GM21515 (cell line): ENCODE measurements around the gene APRT.

ENCODE experiments used
- ATAC-seq: cut with Tn5 transposase; IDR thresholded peaks from one replicate; pipeline ENCODE4 v1.9.1; 2021; ENCODE audit not compliant: unreplicated experiment

APRT gene

DNA sequence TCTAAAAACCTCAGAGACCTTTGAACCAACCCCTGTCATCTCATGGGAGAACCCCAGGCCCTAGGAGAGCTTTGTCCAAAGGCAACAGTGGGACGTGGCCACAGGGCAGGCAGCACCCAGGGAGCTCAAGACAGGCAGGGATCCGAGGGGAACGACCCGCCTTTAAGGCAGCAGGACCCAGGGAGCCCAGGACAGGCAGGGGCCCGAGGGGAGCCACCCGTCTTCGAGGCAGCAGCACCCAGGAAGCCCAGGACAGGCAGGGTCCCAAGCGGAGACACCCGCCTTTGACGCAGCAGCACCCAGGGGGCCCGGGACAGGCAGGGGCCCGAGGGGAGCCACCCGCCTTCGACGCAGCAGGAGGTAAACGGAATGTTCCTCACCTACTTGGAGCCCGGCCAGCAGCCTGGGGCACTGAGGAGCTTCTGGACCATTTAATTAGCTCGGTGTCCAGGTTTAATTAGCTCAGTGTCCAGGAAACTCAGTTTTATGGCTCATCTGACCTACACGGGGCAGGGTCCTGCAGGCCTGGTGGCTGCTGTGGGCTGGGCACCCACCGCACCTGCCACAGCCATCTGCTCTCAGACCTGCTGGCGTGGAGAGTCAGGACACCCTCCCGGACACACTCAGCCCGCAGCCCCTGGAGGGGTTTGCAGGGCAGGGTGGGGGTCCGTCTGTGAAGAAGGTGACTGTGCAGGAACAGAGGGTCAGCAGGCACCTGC lies 51.1 kb downstream of the APRT start:
- no peak for ATAC-seq

GRCh38 chr16:88759976-88760350 lies 51.8 kb downstream of the APRT start:
- no peak for ATAC-seq
